Mesenchymal stem cell (in vitro differentiated cells and primary cell): ENCODE data around the gene PRKAR2B.

Experiments used
- DNase-seq: peaks from one replicate; pipeline ENCODE4 v3.0.0-alpha.2; 2013
- H2AFZ ChIP-seq: one replicate; pipeline ENCODE4 v1.6.1; 2013; ENCODE audit warnings: low read depth, mild to moderate bottlenecking, control low read depth, inconsistent platforms, low read length, moderate library complexity
- H2AK5ac ChIP-seq: 2 replicates; pipeline ENCODE4 v1.6.1; 2013; ENCODE audit warnings: low read length, moderate library complexity, mild to moderate bottlenecking, inconsistent platforms; ENCODE audit not compliant: severe bottlenecking
- H2BK120ac ChIP-seq: one replicate; pipeline ENCODE4 v1.6.1; 2013; ENCODE audit warnings: low read depth, mild to moderate bottlenecking, inconsistent platforms, low read length, moderate library complexity
- H2BK12ac ChIP-seq, 2 experiments: one replicate each; pipeline ENCODE4 v1.6.1; 2013; ENCODE audit warnings: inconsistent platforms in 2 of 2, low read length in 2 of 2, mild to moderate bottlenecking in 2 of 2, moderate library complexity in 2 of 2, control low read depth in 1 of 2
- H2BK15ac ChIP-seq: one replicate; pipeline ENCODE4 v1.6.1; 2013; ENCODE audit warnings: mild to moderate bottlenecking, low read depth, inconsistent platforms; ENCODE audit not compliant: poor library complexity, severe bottlenecking
- H2BK5ac ChIP-seq: 2 replicates; pipeline ENCODE4 v1.6.1; 2013; ENCODE audit warnings: low read depth, mild to moderate bottlenecking, low read length, control low read depth, inconsistent platforms; ENCODE audit not compliant: poor library complexity, severe bottlenecking
- H3K14ac ChIP-seq, 2 experiments: one replicate each; pipeline ENCODE4 v1.6.1; 2013; ENCODE audit warnings: inconsistent platforms in 2 of 2, low read length in 2 of 2, control low read depth in 1 of 2, mild to moderate bottlenecking in 1 of 2, moderate library complexity in 1 of 2
- H3K18ac ChIP-seq, 2 experiments: one replicate each; pipeline ENCODE4 v1.6.1; 2013; ENCODE audit warnings: inconsistent platforms in 2 of 2, low read length in 2 of 2, control low read depth in 1 of 2, low read depth in 1 of 2, mild to moderate bottlenecking in 1 of 2
- H3K23ac ChIP-seq, 2 experiments: one replicate each; pipeline ENCODE4 v1.6.1; 2013; ENCODE audit warnings: inconsistent platforms in 2 of 2, low read length in 2 of 2, mild to moderate bottlenecking in 2 of 2, moderate library complexity in 2 of 2, control low read depth in 1 of 2
- H3K27ac ChIP-seq: 2 replicates; pipeline ENCODE4 v1.5.1; 2013; ENCODE audit warnings: mild to moderate bottlenecking, moderate library complexity, low read length, control low read depth, inconsistent platforms; ENCODE audit not compliant: poor library complexity, severe bottlenecking
- H3K27me3 ChIP-seq, 2 experiments: 2 replicates each; pipeline versions ENCODE4 v1.6.1 to v1.7.0; 2013; ENCODE audit warnings: low read length in 2 of 2, mild to moderate bottlenecking in 2 of 2, moderate library complexity in 2 of 2, control low read depth in 1 of 2, inconsistent platforms in 1 of 2; ENCODE audit not compliant: control insufficient read depth in 1 of 2, insufficient read depth in 1 of 2
- H3K36me3 ChIP-seq, 2 experiments: 2 replicates each; pipeline versions ENCODE4 v1.6.1 to v1.7.0; 2013; ENCODE audit warnings: low read length in 2 of 2, control low read depth in 1 of 2, inconsistent platforms in 1 of 2, low read depth in 1 of 2, mild to moderate bottlenecking in 1 of 2; ENCODE audit not compliant: insufficient read depth in 2 of 2, control insufficient read depth in 1 of 2
- H3K4ac ChIP-seq, 2 experiments: one replicate each; pipeline ENCODE4 v1.6.1; 2013; ENCODE audit warnings: inconsistent platforms in 2 of 2, low read length in 2 of 2, mild to moderate bottlenecking in 2 of 2, moderate library complexity in 2 of 2, control low read depth in 1 of 2, low read depth in 1 of 2
- H3K4me1 ChIP-seq: 2 replicates; pipeline ENCODE4 v1.6.1; 2013; ENCODE audit warnings: low read depth, low read length, control low read depth; ENCODE audit not compliant: control insufficient read depth, insufficient read depth
- H3K4me2 ChIP-seq: 2 replicates; pipeline ENCODE4 v1.6.1; 2013; ENCODE audit warnings: low read length, mild to moderate bottlenecking, inconsistent platforms; ENCODE audit not compliant: poor library complexity, severe bottlenecking
- H3K4me3 ChIP-seq, 2 experiments: 2 replicates each; pipeline versions ENCODE4 v1.5.1 to v1.7.0; 2013; ENCODE audit warnings: low read length in 2 of 2, mild to moderate bottlenecking in 2 of 2, control low read depth in 1 of 2, low read depth in 1 of 2; ENCODE audit not compliant: insufficient read depth in 1 of 2
- H3K79me1 ChIP-seq: replicated peaks from 2 replicates; pipeline ENCODE4 v1.6.1; 2013; ENCODE audit warnings: mild to moderate bottlenecking, control low read depth, low read length, inconsistent platforms; ENCODE audit not compliant: poor library complexity, severe bottlenecking
- H3K9ac ChIP-seq: 2 replicates; pipeline ENCODE4 v1.7.0; 2013; ENCODE audit warnings: mild to moderate bottlenecking, low read length, moderate library complexity
- H3K9me3 ChIP-seq: 2 replicates; pipeline ENCODE4 v1.7.0; 2013; ENCODE audit warnings: mild to moderate bottlenecking, low read length; ENCODE audit not compliant: control insufficient read depth
- H4K8ac ChIP-seq: one replicate; pipeline ENCODE4 v1.6.1; 2013; ENCODE audit warnings: inconsistent platforms, mild to moderate bottlenecking, low read length, moderate library complexity
- H4K91ac ChIP-seq: one replicate; pipeline ENCODE4 v1.6.1; 2013; ENCODE audit warnings: mild to moderate bottlenecking, low read length, inconsistent platforms
- WGBS: methylation state at CpG from one replicate; pipeline ENCODE4 v1.1.7; 2013; ENCODE audit warnings: mixed read lengths; 5-methylcytosine and 5-hydroxymethylcytosine counted together

Gene PRKAR2B

GRCh38 chr7:107118109-107118900 lies 73.8 kb downstream of the PRKAR2B start:
- 24% methylated on average over 5 of the region's 5 CpGs for WGBS

DNA sequence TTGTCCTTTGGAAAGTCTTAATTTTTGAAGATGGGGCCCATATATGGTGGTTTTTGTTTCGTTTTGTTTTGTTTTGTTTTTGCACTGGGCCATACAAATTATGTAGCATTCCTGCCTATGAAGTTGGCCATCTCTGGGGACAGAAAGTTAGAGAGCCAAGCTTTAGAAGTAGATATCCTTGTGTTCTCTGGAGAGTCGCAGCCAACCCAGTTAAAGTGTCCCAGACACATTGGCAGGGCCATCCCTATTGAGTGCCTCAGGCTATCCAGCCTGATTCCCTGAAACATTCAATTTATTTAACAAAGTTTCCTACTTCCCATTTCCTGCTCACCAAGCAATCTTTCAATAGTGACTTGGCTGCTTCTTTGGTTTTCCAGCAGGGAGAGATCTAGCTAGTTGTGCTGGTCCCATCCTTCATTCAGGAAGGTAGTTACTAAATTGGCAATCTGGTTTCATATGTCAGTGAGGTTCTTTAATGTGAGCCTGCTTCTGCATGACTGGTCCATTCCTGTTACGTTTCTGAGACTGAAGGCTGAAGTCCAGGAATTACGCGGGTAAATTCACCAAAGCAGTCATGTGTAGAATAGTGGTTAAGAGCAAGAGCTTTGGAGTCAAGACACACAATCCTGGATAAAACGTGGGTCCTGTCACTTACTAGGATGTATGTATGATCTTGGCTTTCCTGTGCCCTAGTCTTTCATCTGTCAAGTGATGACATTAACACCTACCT lies 75.0 kb downstream of the PRKAR2B start:
- no peak overlapping the region for H3K4me3 ChIP-seq
- H4K8ac ChIP-seq, result no peak overlapping the region
- WGBS, result 95% methylated on average over 6 of the region's 6 CpGs
- no peak overlapping the region for H2BK120ac ChIP-seq
- no peak overlapping the region for H2BK15ac ChIP-seq
- H3K9ac ChIP-seq, result no peak overlapping the region
- no peak overlapping the region for H4K91ac ChIP-seq
- H3K4ac ChIP-seq, result peak overlapping the region in 1 of 2 experiments; percentile 62
- H2BK5ac ChIP-seq, result no peak overlapping the region
- peak overlapping the region in 1 of 2 experiments; percentile 31 for H3K23ac ChIP-seq
- H3K36me3 ChIP-seq, result no peaks in the 10 kb centered on the region
- peak overlapping the region; percentile 9 to 12 for H3K18ac ChIP-seq
- no peak overlapping the region for H3K14ac ChIP-seq
- H3K27me3 ChIP-seq, result no peaks in the 10 kb centered on the region
- no peak overlapping the region for H2AFZ ChIP-seq
- H2BK12ac ChIP-seq, result peak overlapping the region; percentile 2 to 69
- no peak for DNase-seq
- no peak overlapping the region for H3K4me2 ChIP-seq
- peaks cover 2% of the 10 kb centered on the region for H3K4me1 ChIP-seq
- no peak overlapping the region for H2AK5ac ChIP-seq
- no peak overlapping the region for H3K27ac ChIP-seq
- H3K9me3 ChIP-seq, result no peaks in the 10 kb centered on the region
- no peaks in the 10 kb centered on the region for H3K79me1 ChIP-seq

More at GRCh38 chr7:107118109-107118900, 73.8 kb downstream of the PRKAR2B start:
- Histone ChIP-seq H2BK120ac (no peak overlapping the region), H4K8ac (no peak overlapping the region), H3K27me3 (no peaks in the 10 kb centered on the region), H2AK5ac (no peak overlapping the region), H3K4ac (no peak overlapping the region), H3K18ac (no peak overlapping the region), H3K14ac (no peak overlapping the region), H3K79me1 (no peaks in the 10 kb centered on the region), H3K4me1 (peaks cover 2% of the 10 kb centered on the region), H3K23ac (no peak overlapping the region), H3K9me3 (no peaks in the 10 kb centered on the region), H3K9ac (no peak overlapping the region), H3K27ac (no peak overlapping the region), H3K4me3 (no peak overlapping the region), H3K4me2 (no peak overlapping the region), H2BK5ac (no peak overlapping the region), H4K91ac (no peak overlapping the region), H2AFZ (no peak overlapping the region), H2BK15ac (no peak overlapping the region), H2BK12ac (no peak overlapping the region), H3K36me3 (no peaks in the 10 kb centered on the region)
- peak; percentile 92 for DNase-seq

GRCh38 chr7:107122486-107122911 lies 78.0 kb downstream of the PRKAR2B start:
- H2AK5ac ChIP-seq, result no peak overlapping the region
- H2BK12ac ChIP-seq, result no peak overlapping the region
- H3K9ac ChIP-seq, result peak overlapping the region; percentile 17
- H3K23ac ChIP-seq, result no peak overlapping the region
- H3K27ac ChIP-seq, result no peak overlapping the region
- H3K27me3 ChIP-seq, result no peaks in the 10 kb centered on the region
- no peaks in the 10 kb centered on the region for H3K9me3 ChIP-seq
- H2AFZ ChIP-seq, result no peak overlapping the region
- H3K18ac ChIP-seq, result no peak overlapping the region
- H4K8ac ChIP-seq, result no peak overlapping the region
- no peak overlapping the region for H4K91ac ChIP-seq
- H3K4ac ChIP-seq, result no peak overlapping the region
- WGBS, result 0% methylated on average over 3 of the region's 4 CpGs
- no peaks in the 10 kb centered on the region for H3K79me1 ChIP-seq
- no peak overlapping the region for H3K4me3 ChIP-seq
- H3K4me1 ChIP-seq, result peaks cover 2% of the 10 kb centered on the region
- H2BK15ac ChIP-seq, result no peak overlapping the region
- H3K4me2 ChIP-seq, result no peak overlapping the region
- no peak overlapping the region for H3K14ac ChIP-seq
- DNase-seq, result peak; percentile 93
- no peak overlapping the region for H2BK120ac ChIP-seq
- no peak overlapping the region for H2BK5ac ChIP-seq
- H3K36me3 ChIP-seq, result no peaks in the 10 kb centered on the region

- H3K4me2 ChIP-seq, result no peak overlapping the region
- H3K4me3 ChIP-seq, result no peak overlapping the region
- H3K27ac ChIP-seq, result no peak overlapping the region
- H2AK5ac ChIP-seq, result no peak overlapping the region
- no peak overlapping the region for H2AFZ ChIP-seq
- H4K8ac ChIP-seq, result no peak overlapping the region
- no peak overlapping the region for H2BK5ac ChIP-seq
- peak overlapping the region in 1 of 2 experiments; percentile 57 for H2BK12ac ChIP-seq
- no peak overlapping the region for H3K23ac ChIP-seq
- DNase-seq, result no peak
- H3K79me1 ChIP-seq, result no peaks in the 10 kb centered on the region
- H3K4ac ChIP-seq, result no peak overlapping the region
- no peak overlapping the region for H2BK120ac ChIP-seq
- H3K9ac ChIP-seq, result no peak overlapping the region
- H3K18ac ChIP-seq, result peak overlapping the region in 1 of 2 experiments; percentile 93
- H2BK15ac ChIP-seq, result no peak overlapping the region
- H4K91ac ChIP-seq, result no peak overlapping the region
- no peak overlapping the region for H3K14ac ChIP-seq
- H3K4me1 ChIP-seq, result peaks cover under 1% of the 10 kb centered on the region
- 98% methylated on average over 4 of the region's 4 CpGs for WGBS
- no peaks in the 10 kb centered on the region for H3K9me3 ChIP-seq
- no peaks in the 10 kb centered on the region for H3K27me3 ChIP-seq
- H3K36me3 ChIP-seq, result no peaks in the 10 kb centered on the region
These were observed 78.9 kb downstream of the PRKAR2B start for GRCh38 chr7:107123392-107123791.
